ENCODE measurements around the gene C9orf72.

GRCh38 chr9:27554712-27555111 lies 18.6 kb downstream of the C9orf72 start:
- TF ChIP-seq EZH2 (IDR thresholded peaks at IDR 0.05; ENCODE audit: insufficient read depth, low read length) (no peak), CTCF (IDR thresholded peaks at IDR 0.05; ENCODE audit: insufficient read depth, low read depth, low read length) (no peak)
